HG02970 (cell line): Measurements from ENCODE around the gene KRT3.

Experiments
- ATAC-seq: cut with Tn5 transposase; IDR thresholded peaks from one replicate; pipeline ENCODE4 v1.9.1; 2021; ENCODE audit warnings: mild to moderate bottlenecking, moderate library complexity, moderate number of reproducible peaks; ENCODE audit not compliant: unreplicated experiment, low FRiP score

The KRT3 gene

GRCh38 chr12:52787324-52788191 lies 8.4 kb downstream of the KRT3 start:
- no peak for ATAC-seq

GRCh38 chr12:52784909-52785308 lies 11.0 kb downstream of the KRT3 start:
- ATAC-seq, result no peak

- no peak for ATAC-seq
Measured at GRCh38 chr12:52783563-52784316, 12.2 kb downstream of the KRT3 start.

- ATAC-seq, result no peak
Measured at GRCh38 chr12:52782502-52782901, 13.4 kb downstream of the KRT3 start.

GRCh38 chr12:52781399-52782082 lies 14.4 kb downstream of the KRT3 start:
- ATAC-seq, result no peak

GRCh38 chr12:52779914-52780313 lies 16.0 kb downstream of the KRT3 start:
- ATAC-seq, result no peak

- ATAC-seq, result no peak
Measured at GRCh38 chr12:52778833-52779232, 17.1 kb downstream of the KRT3 start.

- no peak for ATAC-seq
Measured at GRCh38 chr12:52777566-52777965, 18.4 kb downstream of the KRT3 start.

GRCh38 chr12:52776913-52777395 lies 19.0 kb downstream of the KRT3 start, which contains the start of gene KRT76:
TSS of gene KRT76 (minus strand) at chr12:52777345. CDS start at chr12:52777291, 54 bp downstream.
- no peak for ATAC-seq

GRCh38 chr12:52776435-52776834 lies 19.5 kb downstream of the KRT3 start:
- no peak for ATAC-seq

- no peak for ATAC-seq
Measured at GRCh38 chr12:52774629-52775250, 21.2 kb downstream of the KRT3 start.

- ATAC-seq, result no peak
Measured at GRCh38 chr12:52772772-52773171, 23.1 kb downstream of the KRT3 start.

GRCh38 chr12:52772188-52772587 lies 23.7 kb downstream of the KRT3 start:
- no peak for ATAC-seq

- no peak for ATAC-seq
Measured at GRCh38 chr12:52771505-52771904, 24.4 kb downstream of the KRT3 start.

GRCh38 chr12:52771088-52771487 lies 24.8 kb downstream of the KRT3 start:
- no peak for ATAC-seq

GRCh38 chr12:52769946-52770345 lies 26.0 kb downstream of the KRT3 start:
- no peak for ATAC-seq

- no peak for ATAC-seq
Measured at GRCh38 chr12:52769354-52769753, 26.6 kb downstream of the KRT3 start.

- ATAC-seq, result no peak
Measured at GRCh38 chr12:52768479-52769200, 27.3 kb downstream of the KRT3 start.

- no peak for ATAC-seq
Measured at GRCh38 chr12:52767427-52767826, 28.5 kb downstream of the KRT3 start.

GRCh38 chr12:52767020-52767379 lies 28.9 kb downstream of the KRT3 start:
- no peak for ATAC-seq
